ENCODE results near the gene HOMER1. TPM values are rescaled to one million over a fixed set of nuclear protein-coding genes. Genes with fewer than 3 reads are reported as not detected.
"Not testable (repeated sequence)": the region's sequence is repeated elsewhere in the genome, so short reads cannot be mapped to it uniquely, and the experiment has no call there.

HOMER1 gene
- total RNA-seq, 2 donors from 2014 or later, result 42.4 to 43.3 TPM

GRCh38 chr5:79517601-79518000 is 3.7 kb upstream of the HOMER1 start:
- Histone ChIP-seq H3K4me3 (ENCODE audit: low read length) (no peak overlapping the region), H3K9me3 (ENCODE audit: control insufficient read depth, low read length) (no peaks in the 10 kb centered on the region), H3K27me3 (ENCODE audit: control insufficient read depth, insufficient read depth, low read length, poor library complexity, severe bottlenecking) (no peaks in the 10 kb centered on the region), H3K9ac (ENCODE audit: extremely low read depth, low read length, poor library complexity, severe bottlenecking) (no peak overlapping the region), H3K27ac (ENCODE audit: low read depth, low read length) (no peak overlapping the region), H3K4me1 (ENCODE audit: control insufficient read depth, insufficient read depth, low read length) (no peaks in the 10 kb centered on the region), H3K36me3 (ENCODE audit: control insufficient read depth, insufficient read depth, low read length) (no peaks in the 10 kb centered on the region)
- Mint-ChIP-seq H3K9me3 (no peaks in the 10 kb centered on the region), H3K36me3 (ENCODE audit: low read depth) (no peaks in the 10 kb centered on the region), H3K27me3 (ENCODE audit: insufficient read depth) (no peaks in the 10 kb centered on the region), H3K4me3 (no peak overlapping the region), H3K27ac (no peak overlapping the region), H3K4me1 (peaks cover 9% of the 10 kb centered on the region)
- TF ChIP-seq CTCF (conservative IDR thresholded peaks at IDR 0.05), result no peak
- DNase-seq, result no peak
- 67 to 90% methylated on average over 1 to 3 of the region's 3 CpGs for WGBS, 2 experiments (ENCODE audit: insufficient coverage in 1 of 2, insufficient read length in 1 of 2)

- Mint-ChIP-seq H3K4me3 (no peak overlapping the region), H3K27ac (no peak overlapping the region), H3K9me3 (no peaks in the 10 kb centered on the region), H3K36me3 (ENCODE audit: low read depth) (no peaks in the 10 kb centered on the region), H3K27me3 (ENCODE audit: insufficient read depth) (no peaks in the 10 kb centered on the region), H3K4me1 (peaks cover 9% of the 10 kb centered on the region)
- DNase-seq, result no peak
- 64% methylated on average over 1 of the region's 1 CpG; no CpG with 5 or more reads in 1 of the 2 experiments for WGBS, 2 experiments (ENCODE audit: insufficient coverage in 1 of 2, insufficient read length in 1 of 2)
- H3K27me3 ChIP-seq (ENCODE audit: control insufficient read depth, insufficient read depth, low read length, poor library complexity, severe bottlenecking), result no peaks in the 10 kb centered on the region
- no peaks in the 10 kb centered on the region for H3K9me3 ChIP-seq (ENCODE audit: control insufficient read depth, low read length)
- H3K4me1 ChIP-seq (ENCODE audit: control insufficient read depth, insufficient read depth, low read length), result no peaks in the 10 kb centered on the region
- H3K27ac ChIP-seq (ENCODE audit: low read depth, low read length), result no peak overlapping the region
- no peak for TF ChIP-seq CTCF (conservative IDR thresholded peaks at IDR 0.05)
- no peak overlapping the region for H3K4me3 ChIP-seq (ENCODE audit: low read length)
- no peaks in the 10 kb centered on the region for H3K36me3 ChIP-seq (ENCODE audit: control insufficient read depth, insufficient read depth, low read length)
- no peak overlapping the region for H3K9ac ChIP-seq (ENCODE audit: extremely low read depth, low read length, poor library complexity, severe bottlenecking)
These were observed 3.1 kb upstream of the HOMER1 start for GRCh38 chr5:79516986-79517385.

- not testable (repeated sequence) for H3K4me1 ChIP-seq (ENCODE audit: control insufficient read depth, insufficient read depth, low read length); H3K27me3 ChIP-seq (ENCODE audit: control insufficient read depth, insufficient read depth, low read length, poor library complexity, severe bottlenecking); H3K9me3 ChIP-seq (ENCODE audit: control insufficient read depth, low read length); H3K27ac ChIP-seq (ENCODE audit: low read depth, low read length); H3K9ac ChIP-seq (ENCODE audit: extremely low read depth, low read length, poor library complexity, severe bottlenecking); H3K4me3 ChIP-seq (ENCODE audit: low read length); H3K4me3 Mint-ChIP-seq; H3K27me3 Mint-ChIP-seq (ENCODE audit: insufficient read depth); DNase-seq; H3K36me3 ChIP-seq (ENCODE audit: control insufficient read depth, insufficient read depth, low read length); H3K9me3 Mint-ChIP-seq; H3K36me3 Mint-ChIP-seq (ENCODE audit: low read depth); H3K27ac Mint-ChIP-seq
- peaks cover 14% of the 10 kb centered on the region for H3K4me1 Mint-ChIP-seq
- WGBS, 2 experiments (ENCODE audit: insufficient coverage in 1 of 2, insufficient read length in 1 of 2), result 91 to 95% methylated on average over 10 to 14 of the region's 14 CpGs
These were observed 2.4 kb upstream of the HOMER1 start for GRCh38 chr5:79516331-79516730.
